ENCODE measurements around the gene AKNAD1.

The AKNAD1 gene

DNA sequence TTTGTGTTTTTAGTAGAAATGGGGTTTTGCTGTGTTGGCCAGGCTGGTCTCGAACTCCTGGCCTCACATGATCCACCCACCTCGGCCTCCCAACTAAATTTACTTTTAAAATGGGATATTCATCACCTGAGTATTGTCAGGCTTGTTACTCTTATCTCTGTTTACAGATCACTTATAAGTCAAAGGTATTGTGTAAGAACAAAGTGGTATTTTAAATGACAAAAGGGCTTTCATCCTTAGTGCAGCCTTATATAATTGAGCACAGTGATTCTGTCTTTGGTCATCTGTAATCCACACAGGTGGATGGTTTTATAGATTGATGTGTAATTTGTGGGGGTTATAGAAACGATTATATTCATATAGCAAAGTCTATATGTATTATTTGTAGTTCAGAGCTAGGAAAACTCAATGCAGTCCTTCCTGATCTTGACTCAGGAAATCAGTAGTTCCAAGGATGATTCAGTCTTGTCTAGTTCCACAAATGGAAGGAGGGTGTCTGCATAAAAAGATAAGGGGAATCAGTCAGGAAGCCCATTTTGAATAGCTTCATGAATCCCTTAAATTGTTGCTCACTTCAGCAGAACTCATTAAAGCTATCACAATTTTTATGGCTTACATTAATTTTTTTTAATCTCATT lies 75.8 kb downstream of the AKNAD1 start:
- DNase-seq: no peak

DNA sequence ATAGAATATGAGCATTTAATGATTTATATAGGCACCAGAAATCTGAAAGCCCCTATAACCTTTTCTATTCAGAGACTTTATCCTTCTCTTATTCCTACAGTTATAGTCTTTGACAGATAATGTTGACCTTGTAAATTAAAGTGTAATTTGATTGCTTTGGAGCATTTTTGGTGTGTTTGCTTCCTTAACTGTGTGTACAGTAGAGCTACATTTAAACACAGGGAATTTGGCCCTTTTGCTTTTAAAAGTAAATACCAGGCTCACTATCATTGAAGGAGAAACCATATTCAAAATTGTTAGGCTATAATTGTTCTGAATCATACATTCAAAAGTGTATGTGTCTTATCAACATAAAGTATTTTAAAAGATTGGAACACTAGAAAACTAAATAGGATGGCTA lies 77.4 kb downstream of the AKNAD1 start:
- DNase-seq: no peak

GRCh38 chr1:108777839-108778238 lies 79.1 kb downstream of the AKNAD1 start:
- DNase-seq: no peak

GRCh38 chr1:108767708-108768107 lies 89.2 kb downstream of the AKNAD1 start:
- DNase-seq: no peak

- DNase-seq: no peak
These were observed 89.8 kb downstream of the AKNAD1 start for GRCh38 chr1:108767115-108767514.
